SJSA1 (cell line): Measurements from ENCODE around the gene DLG5. TPM values are rescaled to one million over a fixed set of nuclear protein-coding genes. Genes with fewer than 3 reads are reported as not detected.

Experiments
- DNase-seq, 2 experiments: peaks; one replicate each; pipeline ENCODE4 v3.0.0-alpha.2; 2015 to 2020; ENCODE audit warnings: low spot score in 2 of 2, low read depth in 1 of 2
- H3K27ac ChIP-seq: fragments of 250-450 bp; sonication (Bioruptor Pico); 2 replicates; pipeline ENCODE4 v1.5.1; 2020; ENCODE audit warnings: mild to moderate bottlenecking, moderate library complexity
- H3K27me3 ChIP-seq: fragments of 250-450 bp; sonication (Bioruptor Pico); replicated peaks from 2 replicates; pipeline ENCODE4 v1.5.1; 2020; ENCODE audit warnings: mild to moderate bottlenecking, moderate library complexity
- H3K36me3 ChIP-seq: fragments of 250-450 bp; sonication (Bioruptor Pico); 2 replicates; pipeline ENCODE4 v1.5.1; 2020; ENCODE audit warnings: mild to moderate bottlenecking
- H3K4me1 ChIP-seq: fragments of 250-450 bp; sonication (Bioruptor Pico); replicated peaks from 2 replicates; pipeline ENCODE4 v1.6.1; 2021; ENCODE audit warnings: mild to moderate bottlenecking
- H3K4me3 ChIP-seq: fragments of 250-450 bp; sonication (Bioruptor Pico); 2 replicates; pipeline ENCODE4 v1.5.1; 2020; ENCODE audit warnings: mild to moderate bottlenecking
- H3K9me3 ChIP-seq: fragments of 250-450 bp; sonication (Bioruptor Pico); replicated peaks from 2 replicates; pipeline ENCODE4 v1.5.1; 2020; ENCODE audit warnings: mild to moderate bottlenecking
- total RNA-seq: library from RNA; depleted of rRNA; stranded (reverse); fragments of >200 nt; shearing (Covaris generic); gene quantifications from 2 replicates; pipeline ENCODE4 v1.2.3, GENCODE V29; 2014

Gene DLG5
- total RNA-seq, 1 experiment from 2014 or later, result 27.6 TPM

DNA sequence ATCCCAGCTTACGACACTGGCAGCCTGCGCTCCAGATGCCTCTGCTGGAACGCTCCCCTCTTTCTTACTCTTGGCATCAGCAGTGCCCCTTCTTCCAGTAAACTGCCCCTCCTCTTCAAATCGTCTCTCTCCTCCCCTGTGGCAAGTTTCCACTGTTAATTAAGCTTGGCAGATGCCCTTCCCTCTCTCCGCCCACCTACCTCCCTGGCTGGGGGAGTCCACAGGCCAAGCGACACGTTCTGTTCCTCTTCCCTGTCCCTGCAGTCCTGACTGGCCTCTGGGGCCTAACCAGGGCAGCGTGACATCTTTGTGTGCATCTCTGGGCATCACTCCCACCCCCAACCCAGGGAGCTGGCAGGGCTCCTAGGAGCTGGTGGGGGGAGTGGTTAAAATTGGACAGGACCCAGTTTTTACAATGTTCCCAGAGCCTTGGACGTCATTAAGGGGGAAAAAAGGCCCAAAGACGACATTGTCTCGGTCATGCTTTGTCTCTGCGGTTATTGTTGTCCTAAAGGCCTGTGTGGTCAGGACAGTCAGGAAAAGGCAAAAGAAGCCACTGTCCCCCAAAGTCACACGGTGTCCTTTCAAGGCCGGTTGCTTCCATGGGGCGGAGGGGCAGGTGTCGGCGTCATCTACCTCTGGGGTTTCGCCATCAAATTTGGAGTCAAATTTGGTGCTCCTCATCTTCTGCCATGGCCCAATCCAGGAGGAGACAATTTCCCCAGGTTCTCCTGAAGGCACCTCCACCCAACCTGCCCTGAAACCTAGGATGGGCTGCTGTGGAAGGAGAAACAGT is 54.2 kb downstream of the DLG5 start:
- no peaks in the 10 kb centered on the region for H3K27me3 ChIP-seq

DNA sequence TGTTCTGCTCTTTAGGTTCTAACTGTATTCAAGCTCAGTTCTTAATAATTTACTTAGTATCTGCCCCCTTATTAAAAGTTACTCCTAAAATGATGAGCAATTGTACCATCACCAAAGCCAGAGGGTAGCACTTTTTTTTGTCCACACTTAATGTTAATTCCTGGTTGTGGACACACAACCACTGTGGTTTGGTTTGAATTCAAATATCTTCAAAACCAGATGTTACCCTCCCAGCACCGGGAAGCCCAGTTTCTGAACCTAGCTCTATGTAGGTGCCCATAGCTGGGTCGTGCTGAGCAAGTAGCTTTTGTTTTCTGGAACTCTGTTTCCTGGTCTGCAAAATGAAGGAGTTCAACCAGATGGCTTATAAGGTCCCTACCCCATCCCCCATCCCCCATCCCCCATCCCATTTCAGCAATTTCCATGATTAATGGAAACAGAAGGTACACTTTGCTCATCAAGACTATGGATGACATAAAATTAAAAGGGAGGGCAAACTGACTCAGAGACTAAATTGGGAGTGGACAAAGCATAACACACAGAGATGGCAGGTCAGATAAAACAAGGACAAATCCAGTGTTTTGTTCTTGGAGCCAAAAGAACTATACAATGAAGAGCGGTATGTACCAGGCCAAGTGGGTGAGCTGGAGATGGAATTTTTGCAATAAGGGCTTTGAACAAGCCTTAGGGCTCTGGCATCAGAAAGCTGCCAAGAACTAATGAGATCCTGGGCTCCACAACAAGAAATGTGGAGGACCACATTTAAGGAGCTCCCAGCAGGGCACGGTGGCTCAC is 56.7 kb downstream of the DLG5 start:
- Histone ChIP-seq H3K4me1 (peaks cover 23% of the 10 kb centered on the region), H3K36me3 (peaks cover 25% of the 10 kb centered on the region), H3K9me3 (no peaks in the 10 kb centered on the region), H3K4me3 (no peak overlapping the region), H3K27ac (no peak overlapping the region), H3K27me3 (no peaks in the 10 kb centered on the region)
- DNase-seq, result no peak

More for the DNA sequence above, 54.2 kb downstream of the DLG5 start:
- Histone ChIP-seq H3K27ac (no peak overlapping the region), H3K9me3 (no peaks in the 10 kb centered on the region), H3K36me3 (peaks cover 8% of the 10 kb centered on the region), H3K4me1 (peaks cover 29% of the 10 kb centered on the region), H3K4me3 (no peak overlapping the region)
- DNase-seq, result no peak

DNA sequence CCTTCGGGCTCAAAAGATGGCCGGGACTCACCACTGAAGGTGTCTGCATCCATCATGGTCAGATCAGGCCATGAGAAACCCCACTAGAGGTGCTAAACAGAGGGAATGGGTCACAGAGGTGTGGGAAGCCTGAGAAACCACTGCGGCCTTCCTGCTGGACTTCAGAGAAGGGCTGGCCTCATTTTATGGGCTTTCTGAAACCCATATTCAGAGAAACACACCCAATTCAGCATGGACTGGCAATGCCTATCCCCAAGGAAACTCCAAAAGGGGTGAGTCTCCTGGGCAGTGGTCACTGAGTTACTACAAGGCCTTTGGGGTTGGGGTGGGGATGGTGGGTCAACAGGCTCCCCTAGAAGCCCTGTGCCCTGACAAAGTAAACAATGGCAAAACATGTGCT is 58.0 kb downstream of the DLG5 start:
- Histone ChIP-seq H3K27ac (no peak overlapping the region), H3K4me3 (no peak overlapping the region), H3K36me3 (peaks cover 28% of the 10 kb centered on the region), H3K27me3 (no peaks in the 10 kb centered on the region), H3K9me3 (no peaks in the 10 kb centered on the region), H3K4me1 (peaks cover 10% of the 10 kb centered on the region)
- no peak for DNase-seq

DNA sequence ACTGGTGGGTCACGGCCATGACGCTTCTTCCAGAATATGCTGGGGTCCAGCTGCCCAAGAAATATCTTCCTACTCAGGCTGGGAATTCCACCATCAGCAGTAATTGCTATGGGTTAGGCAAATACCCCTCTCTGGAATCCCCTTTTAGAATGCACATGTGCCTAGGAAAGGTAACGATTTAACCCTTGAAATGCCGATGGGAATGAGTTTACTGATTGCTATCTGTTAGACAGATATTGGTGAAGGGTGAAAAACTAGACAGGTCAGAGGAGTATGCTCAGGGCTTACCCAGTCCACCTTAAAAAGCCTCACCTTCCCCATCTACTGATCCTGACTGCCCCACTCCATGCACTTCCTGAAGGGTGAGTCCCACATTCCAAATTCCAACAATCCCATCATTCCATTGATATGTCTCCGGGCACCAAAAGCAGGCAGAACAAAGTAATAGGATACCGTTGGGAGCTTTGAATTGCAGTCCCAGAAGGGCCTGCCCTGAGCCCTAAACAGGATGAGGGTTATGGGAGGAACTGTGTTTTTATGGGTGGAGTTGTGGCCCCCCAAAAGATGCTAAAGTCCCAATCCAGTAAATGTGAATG is 59.3 kb downstream of the DLG5 start:
- H3K27me3 ChIP-seq, result no peaks in the 10 kb centered on the region
- peaks cover 9% of the 10 kb centered on the region for H3K4me1 ChIP-seq
- H3K4me3 ChIP-seq, result no peak overlapping the region
- H3K9me3 ChIP-seq, result no peaks in the 10 kb centered on the region
- DNase-seq, result no peak
- no peak overlapping the region for H3K27ac ChIP-seq
- H3K36me3 ChIP-seq, result peaks cover 33% of the 10 kb centered on the region

DNA sequence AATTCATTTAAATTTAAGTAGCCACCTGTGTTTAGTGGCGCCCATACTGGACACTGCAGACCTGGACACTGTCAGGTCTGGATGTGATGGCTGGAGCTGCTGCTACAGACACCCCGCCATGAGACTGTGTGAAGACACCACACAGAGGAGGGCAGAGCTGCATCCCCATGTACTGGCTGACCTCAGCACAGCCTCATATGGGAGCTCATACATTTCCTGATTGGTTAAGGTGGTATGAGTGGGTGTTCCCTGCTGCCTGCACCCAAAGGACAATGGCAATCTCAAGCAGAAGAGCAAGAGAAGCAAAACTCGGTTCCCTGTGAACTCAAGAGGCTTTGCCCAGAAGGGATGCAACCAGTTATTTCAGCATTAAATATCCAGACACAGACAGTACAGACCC is 60.0 kb downstream of the DLG5 start:
- no peak overlapping the region for H3K4me3 ChIP-seq
- H3K36me3 ChIP-seq, result peaks cover 35% of the 10 kb centered on the region
- no peak overlapping the region for H3K27ac ChIP-seq
- H3K9me3 ChIP-seq, result no peaks in the 10 kb centered on the region
- no peaks in the 10 kb centered on the region for H3K27me3 ChIP-seq
- DNase-seq, result no peak
- peaks cover 13% of the 10 kb centered on the region for H3K4me1 ChIP-seq

DNA sequence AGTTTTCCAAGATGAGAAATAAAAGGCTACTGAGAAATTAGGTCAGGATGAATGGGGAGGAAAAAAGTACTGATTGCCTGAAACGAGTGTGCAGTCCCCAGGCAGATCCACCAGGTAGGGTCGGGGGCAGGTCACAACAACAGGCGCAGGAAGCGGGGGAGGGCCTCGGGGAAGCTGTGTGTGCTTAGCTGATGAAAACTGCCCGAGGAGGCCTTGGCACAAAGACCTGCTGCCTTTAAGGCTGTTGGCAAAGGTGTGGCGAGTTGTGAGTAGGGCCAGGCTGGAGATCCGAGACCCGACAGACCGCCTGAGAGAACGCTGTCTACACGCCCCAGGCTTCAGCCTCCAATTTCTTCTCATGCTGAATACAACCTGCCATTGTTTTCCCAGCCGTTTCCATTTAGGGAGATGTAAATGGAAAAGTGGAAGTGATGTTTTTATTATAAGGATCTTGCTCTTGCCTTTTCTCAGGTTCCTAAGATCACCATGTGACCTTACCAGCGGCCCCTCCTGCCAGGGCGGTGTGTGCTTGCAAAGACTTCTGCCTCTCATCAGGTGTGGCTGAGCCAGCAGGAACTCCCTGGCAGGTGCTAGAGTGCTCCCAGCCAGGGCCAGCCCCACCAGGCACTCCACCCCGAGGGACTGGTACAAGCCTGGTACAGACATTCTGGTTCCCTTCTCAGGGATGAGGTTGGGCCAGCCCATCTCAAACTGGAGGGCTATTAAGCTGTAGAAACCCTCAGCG is 60.8 kb downstream of the DLG5 start:
- no peak overlapping the region for H3K27ac ChIP-seq
- no peaks in the 10 kb centered on the region for H3K9me3 ChIP-seq
- no peaks in the 10 kb centered on the region for H3K27me3 ChIP-seq
- H3K4me3 ChIP-seq, result no peak overlapping the region
- DNase-seq, result no peak
- peaks cover 13% of the 10 kb centered on the region for H3K4me1 ChIP-seq
- H3K36me3 ChIP-seq, result peaks cover 35% of the 10 kb centered on the region

DNA sequence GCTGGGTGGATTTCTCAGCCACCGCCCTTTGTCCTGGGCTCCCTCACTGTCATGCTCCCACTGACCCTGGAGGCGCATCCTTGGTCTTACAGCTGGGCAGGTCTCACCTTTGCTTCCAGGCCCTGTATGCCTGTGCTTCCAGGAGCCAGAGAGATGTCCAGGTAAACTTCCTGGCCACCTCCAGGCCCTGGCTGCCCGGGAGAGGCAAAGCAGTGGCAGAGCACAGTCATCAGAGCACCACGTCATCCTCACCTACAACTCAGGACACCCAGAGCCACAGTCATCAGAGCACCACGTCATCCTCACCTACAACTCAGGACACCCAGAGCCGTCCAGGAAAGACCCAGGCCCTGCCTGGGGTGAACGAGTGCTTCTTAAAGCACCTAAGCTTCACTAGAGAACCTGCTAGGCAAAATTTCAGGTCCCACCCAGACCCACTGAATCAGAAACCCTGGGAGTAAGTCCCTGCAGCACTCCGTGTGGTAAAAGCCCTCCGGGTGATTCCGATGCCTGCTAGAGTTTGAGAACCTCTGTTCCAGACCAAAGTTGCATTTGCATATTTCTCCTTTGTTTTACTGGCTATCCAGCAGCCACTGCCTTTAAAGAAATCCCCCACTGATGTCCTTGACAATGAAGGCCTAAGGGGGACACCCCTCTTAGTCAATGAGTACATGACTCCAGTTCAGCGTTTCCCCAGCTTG is 62.3 kb downstream of the DLG5 start:
- Histone ChIP-seq H3K4me1 (peaks cover 10% of the 10 kb centered on the region), H3K36me3 (peaks cover 40% of the 10 kb centered on the region), H3K27ac (no peak overlapping the region), H3K4me3 (no peak overlapping the region), H3K27me3 (no peaks in the 10 kb centered on the region), H3K9me3 (no peaks in the 10 kb centered on the region)
- DNase-seq, result no peak

DNA sequence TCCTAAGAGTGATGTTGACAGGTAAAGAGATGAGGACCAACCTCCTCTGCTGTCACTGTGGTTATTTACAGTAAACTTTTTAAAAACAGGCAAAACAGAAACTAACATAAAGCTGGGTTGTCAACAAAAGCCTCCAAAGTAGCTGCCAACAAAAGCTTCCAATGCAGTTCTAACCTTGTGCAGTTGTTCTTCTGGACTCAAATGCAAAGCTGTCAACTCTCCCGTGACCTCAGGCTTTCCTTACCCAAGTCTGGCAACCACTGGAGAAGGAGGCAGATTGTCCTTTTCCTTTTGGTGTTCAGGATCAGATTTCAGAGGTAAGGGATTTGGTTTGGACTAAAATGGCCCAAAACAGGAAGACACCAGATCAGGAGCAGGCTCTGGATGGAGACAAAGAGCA is 63.1 kb downstream of the DLG5 start:
- Histone ChIP-seq H3K36me3 (peaks cover 41% of the 10 kb centered on the region), H3K9me3 (no peaks in the 10 kb centered on the region), H3K27me3 (no peaks in the 10 kb centered on the region), H3K4me3 (no peak overlapping the region), H3K27ac (no peak overlapping the region), H3K4me1 (peaks cover 10% of the 10 kb centered on the region)
- DNase-seq, result no peak

DNA sequence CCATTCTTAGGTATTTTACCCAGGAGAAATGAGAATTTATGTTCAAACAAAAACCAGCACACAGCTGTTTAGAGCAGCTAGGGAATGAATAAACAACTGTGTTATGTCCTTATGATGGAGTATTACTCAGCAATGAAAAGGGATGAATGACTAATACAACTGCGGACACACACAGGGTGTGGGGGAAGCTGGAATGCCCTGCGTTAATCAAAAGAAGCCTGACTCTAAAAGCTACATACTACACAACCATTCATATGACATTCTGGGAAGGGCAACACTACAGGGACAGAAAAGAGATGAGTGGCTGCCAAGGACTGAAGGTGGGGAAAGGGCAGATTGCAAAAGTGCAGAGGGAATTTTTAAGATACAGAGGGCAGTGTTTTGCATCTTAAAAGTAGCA is 64.0 kb downstream of the DLG5 start:
- DNase-seq, result peak in 1 of 2 experiments; percentile 31
- H3K36me3 ChIP-seq, result peaks cover 35% of the 10 kb centered on the region
- no peaks in the 10 kb centered on the region for H3K9me3 ChIP-seq
- H3K4me1 ChIP-seq, result peaks cover 10% of the 10 kb centered on the region
- peak overlapping the region; percentile 42 for H3K27ac ChIP-seq
- H3K27me3 ChIP-seq, result no peaks in the 10 kb centered on the region
- H3K4me3 ChIP-seq, result no peak overlapping the region

DNA sequence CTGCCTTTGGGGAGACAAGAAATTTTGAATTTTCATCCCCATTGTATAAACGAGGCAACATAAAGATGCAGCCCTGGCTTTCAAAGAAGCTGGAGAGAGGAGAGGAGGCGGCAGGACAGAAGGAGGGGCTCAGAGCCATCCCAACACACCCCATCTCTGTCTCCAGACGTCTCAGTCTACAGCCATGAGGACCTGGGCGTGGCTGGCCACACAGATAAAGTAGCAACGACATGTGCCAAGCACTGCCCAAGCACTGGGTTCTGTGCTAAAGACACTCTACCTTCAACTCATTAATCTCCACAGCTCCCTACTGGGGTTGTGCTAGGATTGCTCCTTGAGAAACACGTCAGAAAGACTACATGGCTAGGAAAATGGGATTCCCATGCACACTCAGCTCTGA is 65.2 kb downstream of the DLG5 start:
- H3K4me1 ChIP-seq, result peaks cover 10% of the 10 kb centered on the region
- H3K9me3 ChIP-seq, result no peaks in the 10 kb centered on the region
- H3K27ac ChIP-seq, result no peak overlapping the region

DNA sequence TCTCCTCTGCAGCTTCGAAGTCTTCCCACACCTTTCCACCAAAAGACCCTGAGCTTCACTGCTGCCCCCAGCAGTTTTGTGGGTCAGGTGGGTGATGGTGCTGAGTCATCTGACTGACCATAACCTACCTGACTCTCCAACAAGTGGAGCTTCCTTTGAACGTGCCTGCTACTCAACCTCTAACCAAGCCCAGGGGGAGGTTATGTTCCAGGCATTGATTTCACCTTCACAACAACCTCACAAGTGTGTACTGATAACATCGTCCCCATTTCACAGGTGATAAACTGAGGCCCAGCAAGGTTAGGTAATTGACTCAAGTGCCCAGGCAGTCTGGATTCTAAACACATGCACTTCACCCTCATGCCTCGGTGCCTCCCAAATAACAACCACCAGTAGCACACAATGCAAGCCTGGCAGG is 66.7 kb downstream of the DLG5 start:
- DNase-seq, result no peak
- no peaks in the 10 kb centered on the region for H3K9me3 ChIP-seq
- H3K27me3 ChIP-seq, result no peaks in the 10 kb centered on the region
- H3K36me3 ChIP-seq, result peaks cover 26% of the 10 kb centered on the region
- peaks cover 10% of the 10 kb centered on the region for H3K4me1 ChIP-seq
- no peak overlapping the region for H3K27ac ChIP-seq
- H3K4me3 ChIP-seq, result no peak overlapping the region

More for the DNA sequence above, 65.2 kb downstream of the DLG5 start:
- Histone ChIP-seq H3K4me3 (no peak overlapping the region), H3K36me3 (peaks cover 28% of the 10 kb centered on the region), H3K27me3 (no peaks in the 10 kb centered on the region)
- no peak for DNase-seq

DNA sequence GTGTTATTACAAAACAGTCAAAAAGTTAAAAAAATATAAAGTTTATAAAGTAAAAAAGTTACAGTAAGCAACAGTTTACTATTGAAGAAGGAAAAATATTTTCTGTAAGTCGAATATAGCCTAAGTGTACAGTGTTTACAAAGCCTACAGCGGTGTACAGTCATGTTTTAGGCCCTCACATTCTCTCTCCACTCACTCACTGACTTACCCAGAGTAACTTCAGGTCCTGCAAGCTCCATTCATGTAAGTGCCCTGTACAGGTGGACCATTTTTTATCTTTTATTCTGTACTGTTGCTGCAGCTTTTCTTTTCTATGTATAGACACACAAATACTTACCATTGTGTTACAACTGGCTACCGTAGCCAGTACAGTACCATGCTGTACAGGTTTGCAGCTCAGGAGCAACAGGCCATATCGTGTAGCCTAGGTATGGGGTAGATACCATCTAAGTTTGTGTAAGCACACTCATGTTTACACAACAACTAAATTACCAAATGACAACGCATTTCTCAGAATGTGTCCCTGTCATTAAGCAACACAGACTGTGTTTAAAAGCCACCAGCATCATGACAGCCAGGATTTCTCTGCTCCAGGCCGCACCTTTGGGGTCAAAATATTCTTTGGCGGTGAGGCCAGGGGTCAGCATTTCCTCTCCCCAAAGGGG is 67.2 kb downstream of the DLG5 start:
- Histone ChIP-seq H3K36me3 (peaks cover 29% of the 10 kb centered on the region), H3K4me1 (peaks cover 10% of the 10 kb centered on the region), H3K27me3 (no peaks in the 10 kb centered on the region), H3K9me3 (no peaks in the 10 kb centered on the region), H3K4me3 (no peak overlapping the region), H3K27ac (no peak overlapping the region)
- no peak for DNase-seq

DNA sequence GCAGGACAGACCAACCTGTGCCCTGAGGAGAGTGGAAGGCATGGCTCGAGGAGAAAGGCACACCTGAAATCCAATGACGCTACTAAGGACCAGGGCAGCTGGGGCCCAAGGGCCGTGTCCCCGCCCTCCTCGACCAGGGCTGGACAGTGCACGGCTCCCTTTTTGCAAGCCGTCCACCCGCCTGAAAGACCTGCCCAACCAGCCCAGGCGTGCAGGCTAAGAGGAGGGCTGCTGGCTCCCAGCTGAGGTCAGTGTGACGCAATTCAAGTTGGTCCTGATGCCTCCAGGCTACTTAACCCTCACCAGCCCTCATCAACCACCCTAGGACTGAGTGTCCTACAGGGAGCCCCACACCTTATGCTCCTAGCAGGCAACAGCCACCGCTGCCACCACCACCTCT is 69.3 kb downstream of the DLG5 start:
- no peaks in the 10 kb centered on the region for H3K9me3 ChIP-seq
- no peak overlapping the region for H3K4me3 ChIP-seq
- peaks cover 41% of the 10 kb centered on the region for H3K36me3 ChIP-seq
- DNase-seq, result no peak
- H3K4me1 ChIP-seq, result peaks cover 5% of the 10 kb centered on the region
- no peaks in the 10 kb centered on the region for H3K27me3 ChIP-seq
- H3K27ac ChIP-seq, result no peak overlapping the region
